ENCODE data around the gene GOLM1. TPM values are rescaled to one million over a fixed set of nuclear protein-coding genes. Genes with fewer than 3 reads are reported as not detected.

The GOLM1 gene
- total RNA-seq, 2 experiments from 2014 or later = 1.2 to 1.7 TPM

DNA sequence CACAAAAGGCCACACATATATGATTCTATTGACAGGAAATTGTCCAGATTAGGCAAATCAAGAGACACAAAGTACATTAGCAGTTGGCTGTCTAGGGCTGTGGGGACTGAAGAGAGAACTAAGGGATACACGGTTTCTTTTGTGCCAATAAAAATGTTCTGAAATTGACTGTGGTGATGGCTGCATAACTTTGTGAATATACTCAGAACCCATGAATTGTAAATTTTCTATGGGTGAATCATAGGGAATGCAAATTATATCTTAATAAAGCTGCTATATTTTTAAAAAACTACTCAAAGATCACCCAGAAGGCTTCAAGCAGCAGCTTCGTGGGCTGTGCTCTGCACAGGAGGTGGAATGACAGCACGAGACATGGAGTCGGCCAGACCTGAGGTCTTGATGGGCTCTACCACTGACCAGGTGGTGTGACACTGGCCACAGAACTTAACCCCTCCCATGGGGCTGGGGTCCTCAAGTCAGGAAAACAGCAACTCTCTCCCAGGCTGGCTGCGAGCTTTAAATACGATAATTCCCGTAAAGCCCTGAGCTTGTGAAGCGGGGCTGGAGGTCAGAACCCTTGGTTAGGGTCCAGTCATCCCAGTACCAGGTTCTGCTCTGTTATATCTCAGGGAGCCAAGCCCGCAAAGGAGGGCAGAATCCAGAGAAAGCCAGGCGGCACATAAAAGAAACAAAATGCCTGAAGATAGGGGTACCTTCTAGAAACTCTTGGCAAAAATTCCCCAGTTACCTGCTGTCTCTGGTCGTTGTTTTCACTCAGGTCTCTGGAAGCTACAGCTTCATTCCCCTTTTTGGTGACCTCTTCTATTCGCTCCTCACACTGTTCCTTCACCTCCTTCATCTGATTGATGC lies 59.1 kb downstream of the GOLM1 start:
- Mint-ChIP-seq H3K36me3 (ENCODE audit: low read depth) (no peaks in the 10 kb centered on the region), H3K27ac (no peak overlapping the region), H3K4me3 (no peak overlapping the region), H3K9me3 (ENCODE audit: insufficient read depth) (no peaks in the 10 kb centered on the region), H3K4me1 (ENCODE audit: low read depth) (no peaks in the 10 kb centered on the region), H3K27me3 (ENCODE audit: low read depth) (peaks cover 3% of the 10 kb centered on the region)
- ChIA-PET POLR2A (no interaction called here), CTCF (no interaction called here)
- DNase-seq = no peak
- no peak for ATAC-seq

DNA sequence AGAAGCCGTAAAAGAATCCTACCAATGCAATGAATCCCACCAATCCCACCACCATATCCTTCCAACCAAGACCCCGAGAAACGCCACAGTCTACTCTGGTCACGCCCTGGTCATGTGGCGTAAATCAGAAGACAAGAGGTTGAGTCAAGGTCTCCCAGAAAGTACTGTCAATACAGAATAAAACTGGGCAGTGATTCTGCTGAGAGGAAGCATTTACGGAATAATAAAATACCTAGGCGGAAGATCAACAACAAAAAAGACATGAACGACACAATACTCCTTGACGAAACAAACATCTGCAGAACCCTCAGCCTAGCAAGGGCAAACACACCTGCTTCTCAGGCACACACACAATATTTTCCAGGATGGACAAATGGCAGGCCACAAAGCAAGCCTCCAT lies 62.8 kb downstream of the GOLM1 start:
- ChIA-PET CTCF (no interaction called here), POLR2A (no interaction called here)
- no peaks in the 10 kb centered on the region for H3K36me3 Mint-ChIP-seq (ENCODE audit: low read depth)
- H3K4me1 Mint-ChIP-seq (ENCODE audit: low read depth) = no peaks in the 10 kb centered on the region
- ATAC-seq (no peak), DNase-seq (no peak)
- H3K9me3 Mint-ChIP-seq (ENCODE audit: insufficient read depth) = no peaks in the 10 kb centered on the region
- H3K4me3 Mint-ChIP-seq = no peak overlapping the region
- no peak overlapping the region for H3K27ac Mint-ChIP-seq
- peaks cover 3% of the 10 kb centered on the region for H3K27me3 Mint-ChIP-seq (ENCODE audit: low read depth)

DNA sequence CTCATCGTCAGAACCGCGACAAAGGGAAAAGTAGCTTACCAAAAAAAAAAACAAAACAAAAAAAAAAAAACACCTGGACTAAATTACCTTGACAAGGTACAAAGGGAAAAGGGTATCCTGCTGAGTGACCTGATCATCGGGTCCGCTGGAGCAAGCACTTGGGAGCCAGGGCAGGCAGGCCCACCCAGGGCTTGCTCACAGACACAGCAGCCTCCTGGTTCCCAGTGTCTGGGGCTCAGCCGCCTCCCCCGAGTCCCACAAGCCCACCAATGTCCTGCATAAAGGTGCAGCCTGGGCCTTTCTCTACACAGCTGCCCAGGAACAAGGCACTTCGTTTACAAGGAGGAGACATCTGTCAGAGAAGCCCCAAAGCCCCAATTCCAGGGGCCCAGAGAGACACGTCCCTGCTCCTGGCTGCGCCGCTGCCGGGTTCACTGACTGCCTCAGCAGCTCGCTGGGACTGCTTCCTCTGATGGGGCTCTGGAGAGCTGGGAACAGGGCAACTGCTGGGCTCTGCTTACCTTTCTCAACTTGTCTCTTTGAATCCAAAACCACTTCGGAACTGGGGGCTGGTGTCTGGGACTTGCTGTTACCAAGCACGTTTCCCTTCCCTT lies 63.4 kb downstream of the GOLM1 start:
- POLR2A ChIA-PET = no interaction called here

DNA sequence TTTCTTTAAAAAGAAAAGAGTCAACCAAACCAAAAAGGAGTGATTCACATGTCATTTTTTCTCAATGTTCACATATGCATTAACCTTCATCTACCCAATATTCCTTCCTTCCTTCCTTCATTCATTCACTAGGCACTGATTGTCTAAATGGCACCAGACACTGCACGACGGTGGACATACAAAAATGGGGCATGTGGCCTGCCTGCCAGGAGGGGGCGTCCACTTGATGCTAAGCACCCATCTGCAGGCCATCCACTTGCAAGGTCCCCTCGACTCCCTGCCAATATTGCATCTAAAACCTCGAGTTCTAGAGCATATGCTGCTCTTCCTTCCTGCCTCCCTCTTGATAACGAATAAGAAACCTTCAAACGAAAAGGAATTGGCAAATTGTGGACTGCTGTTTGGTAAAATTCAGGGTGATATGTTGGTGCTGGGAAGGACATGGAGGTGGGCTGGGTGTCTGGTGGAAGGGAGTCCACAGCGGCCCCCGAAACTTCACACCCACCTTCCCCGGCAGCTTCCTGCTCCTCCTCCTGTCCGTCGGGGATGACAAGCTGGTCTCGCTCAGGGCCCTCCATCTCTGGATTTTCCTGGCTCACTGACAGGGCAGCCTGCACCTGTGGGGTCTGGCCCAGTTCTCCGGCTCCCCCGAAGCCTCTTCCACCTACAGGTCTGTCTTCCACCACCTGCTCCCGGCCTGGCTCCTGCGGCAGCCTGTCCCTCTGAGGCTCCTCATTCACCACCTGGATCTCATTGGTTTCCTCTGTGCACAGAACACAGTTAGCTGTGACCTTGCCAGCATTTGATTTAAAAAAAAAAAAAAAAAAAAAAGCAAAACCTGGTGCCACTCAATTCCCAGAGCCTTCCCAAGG lies 64.3 kb downstream of the GOLM1 start:
- CTCF ChIA-PET = interaction anchor here (0.9 kb wide), 1 partner anchor 42 kb away, joined by 3 read pairs; no protein-coding TSS in a partner anchor
- POLR2A ChIA-PET = no interaction called here
- DNase-seq (no peak), ATAC-seq (no peak)
- no peaks in the 10 kb centered on the region for H3K9me3 Mint-ChIP-seq (ENCODE audit: insufficient read depth)
- H3K4me1 Mint-ChIP-seq (ENCODE audit: low read depth) = no peaks in the 10 kb centered on the region
- no peak overlapping the region for H3K27ac Mint-ChIP-seq
- no peak overlapping the region for H3K4me3 Mint-ChIP-seq
- H3K27me3 Mint-ChIP-seq (ENCODE audit: low read depth) = peaks cover 3% of the 10 kb centered on the region
- H3K36me3 Mint-ChIP-seq (ENCODE audit: low read depth) = no peaks in the 10 kb centered on the region

More for the DNA sequence above, 63.4 kb downstream of the GOLM1 start:
- Mint-ChIP-seq H3K4me3 (no peak overlapping the region), H3K9me3 (ENCODE audit: insufficient read depth) (no peaks in the 10 kb centered on the region), H3K36me3 (ENCODE audit: low read depth) (no peaks in the 10 kb centered on the region), H3K4me1 (ENCODE audit: low read depth) (no peaks in the 10 kb centered on the region), H3K27ac (no peak overlapping the region), H3K27me3 (ENCODE audit: low read depth) (peaks cover 3% of the 10 kb centered on the region)
- DNase-seq (no peak), ATAC-seq (no peak)
- CTCF ChIA-PET = interaction anchor here (0.9 kb wide), 1 partner anchor 41 kb away, joined by 3 read pairs; no protein-coding TSS in a partner anchor

DNA sequence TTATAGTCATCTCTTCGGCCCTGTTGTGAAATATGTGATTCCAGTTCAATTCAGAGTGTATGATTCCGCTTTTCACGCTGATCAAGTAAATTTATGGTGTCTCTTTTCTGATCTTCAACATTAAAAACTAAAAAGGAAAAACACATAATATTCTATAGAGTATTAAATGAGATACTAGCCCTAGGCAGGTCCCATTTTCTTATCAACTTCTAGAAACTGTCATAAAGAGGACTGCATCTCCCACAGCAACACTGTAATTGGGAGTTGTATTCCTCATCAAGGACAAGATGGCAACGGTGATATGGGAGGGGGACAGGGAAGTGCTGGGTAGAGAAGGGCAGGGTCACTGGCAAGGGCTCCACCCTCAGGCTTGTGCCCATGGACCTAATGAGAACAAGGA lies 71.6 kb downstream of the GOLM1 start:
- DNase-seq (no peak), ATAC-seq (no peak)
- no peaks in the 10 kb centered on the region for H3K27me3 Mint-ChIP-seq (ENCODE audit: low read depth)
- no peak overlapping the region for H3K27ac Mint-ChIP-seq
- H3K9me3 Mint-ChIP-seq (ENCODE audit: insufficient read depth) = no peaks in the 10 kb centered on the region
- ChIA-PET POLR2A (interaction anchor here (1.0 kb wide), 1 partner anchor 88 kb away, joined by 4 read pairs; no protein-coding TSS in a partner anchor), CTCF (no interaction called here)
- peaks cover 12% of the 10 kb centered on the region for H3K4me1 Mint-ChIP-seq (ENCODE audit: low read depth)
- H3K4me3 Mint-ChIP-seq = no peak overlapping the region
- H3K36me3 Mint-ChIP-seq (ENCODE audit: low read depth) = peaks cover 39% of the 10 kb centered on the region

DNA sequence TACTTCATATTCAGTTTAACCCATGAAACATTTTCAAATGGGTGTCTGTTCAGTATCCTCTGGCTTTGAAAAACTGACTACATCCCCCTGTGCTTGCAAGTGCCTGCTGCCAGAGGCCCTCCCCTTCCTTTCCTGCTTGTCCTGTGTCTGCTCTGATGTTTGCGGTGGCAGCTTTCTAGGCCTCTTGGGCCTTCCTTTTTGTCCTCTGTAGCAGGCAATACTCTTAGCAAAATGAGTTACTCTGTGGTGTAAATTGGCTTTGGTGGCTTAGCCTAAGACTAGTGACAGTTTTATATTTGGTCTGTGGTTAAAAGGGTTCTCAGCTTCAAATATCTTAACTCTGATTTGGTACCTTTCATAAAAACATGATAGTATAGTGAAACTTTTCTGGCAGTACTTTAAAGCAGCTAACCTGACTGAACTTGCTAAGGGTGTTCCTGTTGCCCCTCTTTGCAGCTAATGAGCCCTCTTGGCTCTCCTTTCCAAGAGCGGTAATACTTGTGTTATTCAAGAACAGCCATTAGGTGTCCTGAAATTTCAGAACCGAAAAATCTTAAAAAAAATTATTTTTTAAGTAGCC lies 76.6 kb downstream of the GOLM1 start:
- ChIA-PET CTCF (interaction anchor here (0.6 to 1.1 kb wide), 2 partner anchors 18 to 926 kb away, joined by 3 read pairs; no protein-coding TSS in a partner anchor), POLR2A (no interaction called here)
- H3K27ac Mint-ChIP-seq = peak overlapping the region; percentile 80
- H3K9me3 Mint-ChIP-seq (ENCODE audit: insufficient read depth) = no peaks in the 10 kb centered on the region
- peak overlapping the region; percentile 1 for H3K4me3 Mint-ChIP-seq
- DNase-seq = peak; percentile 77
- H3K36me3 Mint-ChIP-seq (ENCODE audit: low read depth) = peaks cover 64% of the 10 kb centered on the region
- H3K27me3 Mint-ChIP-seq (ENCODE audit: low read depth) = no peaks in the 10 kb centered on the region
- ATAC-seq = peak; percentile 93
- peaks cover 34% of the 10 kb centered on the region for H3K4me1 Mint-ChIP-seq (ENCODE audit: low read depth)

DNA sequence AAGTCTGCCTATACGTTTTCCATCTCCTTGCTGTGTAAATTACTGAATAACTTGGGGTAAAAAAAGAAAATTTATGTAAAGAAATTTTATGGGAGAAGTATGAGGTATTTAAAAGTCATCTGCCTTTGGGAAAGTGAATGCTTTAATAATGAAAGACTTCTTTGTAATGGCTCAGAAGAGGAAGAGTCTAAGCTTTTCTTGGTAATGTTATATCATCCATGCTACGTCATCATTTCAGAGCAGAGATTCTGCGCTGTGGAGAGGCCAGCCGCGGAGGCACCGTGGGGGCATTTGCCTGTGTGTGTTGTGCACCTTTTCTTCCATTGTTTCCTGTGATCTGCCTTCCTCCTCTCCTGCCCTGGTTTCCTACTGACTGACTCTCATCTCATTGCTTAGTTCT lies 78.2 kb downstream of the GOLM1 start:
- no peaks in the 10 kb centered on the region for H3K27me3 Mint-ChIP-seq (ENCODE audit: low read depth)
- POLR2A ChIA-PET = no interaction called here
- H3K27ac Mint-ChIP-seq = no peak overlapping the region
- CTCF ChIA-PET = no interaction called here
- DNase-seq (no peak), ATAC-seq (no peak)
- H3K4me1 Mint-ChIP-seq (ENCODE audit: low read depth) = peaks cover 34% of the 10 kb centered on the region
- H3K36me3 Mint-ChIP-seq (ENCODE audit: low read depth) = peaks cover 62% of the 10 kb centered on the region
- H3K4me3 Mint-ChIP-seq = no peak overlapping the region
- H3K9me3 Mint-ChIP-seq (ENCODE audit: insufficient read depth) = no peaks in the 10 kb centered on the region

DNA sequence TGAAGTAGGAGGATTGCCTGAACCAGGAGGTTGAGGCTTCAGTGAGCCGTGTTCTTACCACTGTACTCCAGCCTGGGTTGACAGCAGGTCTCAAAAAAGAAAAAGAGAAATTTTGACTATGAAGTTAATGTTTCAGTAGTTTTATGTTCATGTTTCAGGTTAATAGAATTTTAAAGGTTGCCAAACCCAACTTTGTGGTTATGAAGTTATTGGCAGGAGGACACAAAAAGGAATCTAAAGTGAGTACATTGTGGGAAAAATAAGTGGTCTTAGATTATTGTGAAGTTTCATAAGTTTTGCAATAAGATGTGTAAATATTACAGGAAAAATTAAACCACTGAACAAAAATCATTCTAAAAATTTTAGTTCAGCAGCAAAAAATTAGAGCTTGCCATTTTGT lies 78.6 kb downstream of the GOLM1 start:
- Mint-ChIP-seq H3K4me1 (ENCODE audit: low read depth) (peaks cover 34% of the 10 kb centered on the region), H3K36me3 (ENCODE audit: low read depth) (peaks cover 59% of the 10 kb centered on the region), H3K27ac (no peak overlapping the region), H3K27me3 (ENCODE audit: low read depth) (no peaks in the 10 kb centered on the region), H3K4me3 (no peak overlapping the region), H3K9me3 (ENCODE audit: insufficient read depth) (no peaks in the 10 kb centered on the region)
- DNase-seq (no peak), ATAC-seq (no peak)
- POLR2A ChIA-PET = no interaction called here
- CTCF ChIA-PET = no interaction called here

DNA sequence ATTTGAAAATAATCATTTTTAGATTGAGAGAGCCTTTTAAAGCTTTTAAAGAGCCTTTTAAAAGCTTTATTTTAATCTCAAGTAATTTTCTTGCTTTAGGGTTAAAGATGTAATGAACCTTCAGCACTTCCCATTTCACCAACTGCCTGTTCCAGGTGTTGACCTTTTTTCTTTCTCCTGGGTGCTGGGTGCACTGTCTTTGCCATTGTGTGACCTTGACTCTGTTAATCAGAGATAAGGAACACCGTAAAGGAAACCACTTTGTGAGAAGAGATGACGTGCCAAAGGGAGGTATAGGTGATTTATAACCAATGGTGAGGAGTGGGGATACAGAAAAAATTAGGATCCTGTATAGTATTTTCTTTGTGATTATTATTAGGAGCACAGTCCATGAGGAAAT lies 90.2 kb downstream of the GOLM1 start:
- POLR2A ChIA-PET = no interaction called here
- CTCF ChIA-PET = interaction anchor here (0.6 kb wide), 1 partner anchor 13 kb away, joined by 3 read pairs; no protein-coding TSS in a partner anchor
- Mint-ChIP-seq H3K36me3 (ENCODE audit: low read depth) (peaks cover 40% of the 10 kb centered on the region), H3K4me3 (no peak overlapping the region), H3K4me1 (ENCODE audit: low read depth) (no peaks in the 10 kb centered on the region), H3K27ac (no peak overlapping the region), H3K9me3 (ENCODE audit: insufficient read depth) (peaks cover 4% of the 10 kb centered on the region), H3K27me3 (ENCODE audit: low read depth) (no peaks in the 10 kb centered on the region)
- ATAC-seq (no peak), DNase-seq (no peak)

DNA sequence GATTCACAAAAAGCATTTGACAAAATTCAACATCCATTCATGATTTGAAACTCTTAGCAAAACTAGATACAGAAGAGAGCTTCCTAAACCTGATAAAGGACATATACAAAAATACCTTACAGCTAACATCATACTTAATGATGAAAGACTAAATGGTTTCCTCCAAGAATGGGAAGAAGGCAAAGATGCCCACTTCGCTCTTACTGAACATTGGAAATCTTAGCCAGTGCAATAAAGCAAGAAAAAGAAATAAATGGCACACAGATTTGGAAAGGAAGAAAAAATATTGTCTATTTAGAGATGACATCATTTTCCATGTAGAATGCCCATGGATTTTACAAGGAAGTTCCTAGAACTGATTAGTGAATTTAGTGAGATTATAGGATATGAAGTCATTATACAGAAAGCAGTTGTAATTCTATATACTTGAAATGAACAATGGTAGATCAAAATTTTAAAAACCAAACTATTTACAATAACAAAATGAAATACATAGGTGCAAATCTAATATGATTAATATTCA lies 94.0 kb downstream of the GOLM1 start:
- POLR2A ChIA-PET = no interaction called here
- H3K9me3 Mint-ChIP-seq (ENCODE audit: insufficient read depth) = peaks cover 4% of the 10 kb centered on the region
- no peaks in the 10 kb centered on the region for H3K4me1 Mint-ChIP-seq (ENCODE audit: low read depth)
- H3K36me3 Mint-ChIP-seq (ENCODE audit: low read depth) = peaks cover 67% of the 10 kb centered on the region
- DNase-seq (no peak), ATAC-seq (no peak)
- H3K27ac Mint-ChIP-seq = no peak overlapping the region
- no peak overlapping the region for H3K4me3 Mint-ChIP-seq
- no peaks in the 10 kb centered on the region for H3K27me3 Mint-ChIP-seq (ENCODE audit: low read depth)
- CTCF ChIA-PET = interaction anchor here (1.0 kb wide), 1 partner anchor 18 kb away, joined by 3 read pairs; no protein-coding TSS in a partner anchor

DNA sequence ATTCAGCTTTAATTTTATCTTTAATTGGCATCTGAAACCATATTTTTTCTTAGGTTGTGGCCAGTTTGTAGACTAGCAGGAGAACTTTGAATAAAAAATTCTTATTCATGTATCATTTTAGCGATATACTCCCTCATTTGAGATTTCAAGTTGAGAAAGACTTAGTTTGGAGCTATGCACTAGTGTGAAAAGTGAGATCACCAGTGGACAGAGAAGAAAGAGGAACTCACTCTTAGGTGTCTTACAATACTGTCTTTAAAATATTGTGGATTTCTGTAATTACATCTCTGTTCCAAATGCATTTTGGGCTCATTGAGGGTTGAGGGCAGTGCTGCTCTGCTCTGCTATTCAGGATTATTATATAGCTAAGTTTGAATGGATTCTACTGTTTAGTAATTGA lies 103.8 kb downstream of the GOLM1 start:
- peaks cover 41% of the 10 kb centered on the region for H3K36me3 Mint-ChIP-seq (ENCODE audit: low read depth)
- no peaks in the 10 kb centered on the region for H3K27me3 Mint-ChIP-seq (ENCODE audit: low read depth)
- H3K9me3 Mint-ChIP-seq (ENCODE audit: insufficient read depth) = no peaks in the 10 kb centered on the region
- H3K4me1 Mint-ChIP-seq (ENCODE audit: low read depth) = no peaks in the 10 kb centered on the region
- ChIA-PET POLR2A (no interaction called here), CTCF (interaction anchor here (0.9 kb wide), 1 partner anchor 14 kb away, joined by 3 read pairs; no protein-coding TSS in a partner anchor)
- DNase-seq = no peak
- H3K4me3 Mint-ChIP-seq = no peak overlapping the region
- no peak overlapping the region for H3K27ac Mint-ChIP-seq
- ATAC-seq = no peak
